Globus pallidus (tissue), 1 donor: Measurements from ENCODE around the gene CTXN1.
"Not testable (repeated sequence)": the region's sequence is repeated elsewhere in the genome, so short reads cannot be mapped to it uniquely, and the experiment has no call there.

ENCODE experiments used
- DNase-seq: peaks from one replicate; pipeline ENCODE4 v3.0.0-alpha.2; 2015; ENCODE audit warnings: low spot score

Gene CTXN1

GRCh38 chr19:7925171-7925851, 624 bp downstream of the CTXN1 start:
- DNase-seq: no peak

DNA sequence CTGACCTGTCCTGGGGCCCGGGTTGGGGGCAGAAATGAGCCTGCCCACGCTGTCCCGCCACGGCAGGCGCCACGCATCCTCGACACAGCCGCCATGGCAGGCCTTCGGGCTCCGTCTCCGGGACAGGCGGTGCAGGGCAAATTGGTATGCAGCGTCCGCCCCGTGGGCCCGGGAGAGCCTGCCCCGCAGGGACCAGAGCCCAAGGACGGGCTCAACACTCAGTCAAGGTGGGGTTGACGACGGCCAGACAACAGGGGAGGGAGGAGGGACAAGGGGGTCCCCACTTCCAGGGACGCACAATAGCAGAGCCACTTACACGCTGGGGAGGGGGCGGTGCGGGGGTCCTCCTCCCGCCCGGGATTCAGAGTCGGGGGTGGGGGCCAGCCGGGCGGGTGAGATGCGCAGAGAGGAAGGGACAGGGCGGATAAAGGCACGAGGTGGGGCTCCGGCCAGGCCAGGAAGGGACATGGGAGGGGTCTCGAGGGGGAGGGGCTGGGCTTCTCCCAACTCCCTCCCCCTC, 1.2 kb downstream of the CTXN1 start:
- DNase-seq: no peak

- DNase-seq: no peak
Measured at GRCh38 chr19:7924241-7924640, 1.7 kb downstream of the CTXN1 start.

DNA sequence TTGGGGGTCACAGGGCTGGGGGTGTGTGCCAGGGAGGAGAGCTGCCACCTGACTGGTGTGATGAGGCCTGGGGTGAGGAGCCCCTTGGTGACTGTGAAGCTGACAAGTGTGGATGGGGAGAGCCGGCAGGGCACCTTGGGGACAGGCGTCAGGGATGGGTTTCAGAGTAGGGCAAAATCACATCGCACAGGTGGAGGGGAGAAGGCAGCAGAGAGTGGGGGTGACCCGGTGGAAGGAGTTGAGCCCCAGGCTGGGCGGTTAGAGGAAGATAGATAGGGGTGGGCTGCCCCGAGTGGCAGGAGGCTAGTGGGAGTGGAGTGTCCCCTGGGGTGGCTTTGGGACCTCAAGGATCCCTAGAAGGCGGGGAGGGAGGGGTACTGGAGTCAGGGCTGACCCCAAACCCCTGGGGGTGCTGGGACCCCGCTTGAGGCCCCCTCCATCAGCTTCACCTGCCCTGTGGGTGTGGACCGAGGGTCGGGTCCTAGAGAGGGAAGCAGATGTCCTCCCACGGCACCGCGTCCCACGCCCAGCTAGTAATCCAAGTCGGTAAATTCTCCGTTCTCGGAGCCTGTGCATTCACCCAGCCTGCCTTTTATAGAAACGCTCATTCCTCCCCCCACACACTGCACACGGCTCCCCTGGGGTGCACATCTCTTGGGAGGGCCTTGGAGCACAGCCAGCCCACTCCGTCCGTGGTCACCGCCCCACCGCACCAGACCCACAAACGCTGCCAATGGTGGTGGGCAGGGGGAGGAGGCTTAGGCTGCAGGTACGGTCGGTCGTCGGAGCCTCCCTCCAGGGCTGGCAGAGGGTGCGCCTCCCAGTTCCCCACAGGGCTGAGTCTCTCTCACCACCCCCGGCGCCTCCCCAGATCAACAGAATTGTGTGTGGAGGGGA, 2.4 kb downstream of the CTXN1 start:
- DNase-seq: no peak

GRCh38 chr19:7922836-7923195, 3.1 kb downstream of the CTXN1 start:
- DNase-seq: no peak

- DNase-seq: no peak
Measured at GRCh38 chr19:7921967-7922835, 3.7 kb downstream of the CTXN1 start.

DNA sequence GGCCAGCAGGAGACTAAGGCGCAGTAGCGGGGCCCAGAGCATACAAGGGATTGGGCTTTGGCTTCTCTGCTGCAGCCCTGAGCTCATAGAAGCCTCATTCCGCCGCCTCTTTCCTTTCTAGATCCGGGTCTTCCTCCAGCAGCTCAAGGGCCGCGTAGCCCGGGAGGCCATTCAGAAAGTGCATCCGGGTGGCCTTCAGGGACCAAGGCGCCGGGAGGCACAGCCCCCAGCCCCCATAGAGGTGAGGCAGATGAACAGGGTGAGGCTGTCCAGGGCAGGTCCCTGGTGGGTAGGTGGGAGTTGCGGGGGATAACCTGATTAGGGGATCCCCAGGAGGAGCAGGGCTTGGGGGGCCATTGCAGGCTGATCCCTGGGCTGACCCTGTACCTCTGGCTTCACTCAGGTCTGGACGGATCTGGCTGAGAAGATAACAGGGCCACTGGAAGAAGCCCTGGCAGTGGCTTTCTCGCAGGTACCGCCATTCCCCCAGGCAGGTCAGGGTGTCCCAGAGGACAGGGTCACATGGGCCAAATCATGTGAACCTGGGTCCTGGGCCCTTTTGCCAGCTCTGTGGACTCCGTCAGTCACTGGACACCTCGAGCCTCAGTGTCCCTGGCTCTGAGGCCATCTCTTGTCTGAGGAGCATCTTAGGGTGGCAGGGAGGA, 4.5 kb downstream of the CTXN1 start:
- DNase-seq: no peak

DNA sequence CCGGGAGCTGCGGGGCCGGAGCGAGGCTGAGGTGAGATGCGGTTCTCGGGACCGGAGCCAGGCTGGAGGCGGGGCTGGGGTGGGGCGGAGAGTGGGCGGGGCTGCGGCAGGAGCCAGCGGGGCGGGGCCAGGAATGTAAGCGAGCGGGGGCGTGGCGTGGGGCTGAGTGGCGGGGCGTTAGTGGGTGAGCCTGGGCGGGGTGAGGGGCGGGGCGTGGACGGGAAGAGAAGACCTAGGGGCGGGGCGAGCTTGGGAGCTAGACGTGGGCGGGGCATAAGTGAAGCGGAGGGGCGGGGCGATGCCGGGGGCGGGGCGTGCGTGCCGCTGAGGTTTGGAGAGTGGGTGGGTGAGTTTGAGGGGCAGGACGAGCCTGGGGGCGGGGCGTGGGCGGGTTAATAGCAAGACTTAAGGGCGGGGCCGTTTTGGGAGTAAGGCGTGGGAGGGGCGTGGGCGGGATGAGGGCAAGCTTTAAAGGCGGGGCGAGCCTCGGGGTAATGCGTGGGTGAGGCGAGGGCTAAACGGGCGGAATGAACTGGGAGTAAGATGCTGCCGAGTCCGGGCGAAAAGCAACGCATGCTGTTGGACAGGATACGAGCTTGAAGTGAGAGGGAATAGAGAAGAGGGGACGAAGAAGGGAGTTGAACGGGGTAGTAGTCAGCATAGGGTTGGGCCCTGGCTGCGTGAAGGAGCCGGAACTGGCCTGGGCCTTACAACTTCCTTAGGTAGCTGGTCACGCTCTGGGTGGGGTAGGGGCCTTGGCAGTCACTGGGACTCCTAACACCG, 5.2 kb downstream of the CTXN1 start:
- peak; percentile 98 for DNase-seq

- peak; percentile 79 for DNase-seq
Measured at GRCh38 chr19:7919610-7920518, 6.1 kb downstream of the CTXN1 start, which contains the start of gene SNAPC2. Gene SNAPC2 (plus strand): TSS chr19:7920338. CDS start chr19:7920367, 29 bp downstream.

DNA sequence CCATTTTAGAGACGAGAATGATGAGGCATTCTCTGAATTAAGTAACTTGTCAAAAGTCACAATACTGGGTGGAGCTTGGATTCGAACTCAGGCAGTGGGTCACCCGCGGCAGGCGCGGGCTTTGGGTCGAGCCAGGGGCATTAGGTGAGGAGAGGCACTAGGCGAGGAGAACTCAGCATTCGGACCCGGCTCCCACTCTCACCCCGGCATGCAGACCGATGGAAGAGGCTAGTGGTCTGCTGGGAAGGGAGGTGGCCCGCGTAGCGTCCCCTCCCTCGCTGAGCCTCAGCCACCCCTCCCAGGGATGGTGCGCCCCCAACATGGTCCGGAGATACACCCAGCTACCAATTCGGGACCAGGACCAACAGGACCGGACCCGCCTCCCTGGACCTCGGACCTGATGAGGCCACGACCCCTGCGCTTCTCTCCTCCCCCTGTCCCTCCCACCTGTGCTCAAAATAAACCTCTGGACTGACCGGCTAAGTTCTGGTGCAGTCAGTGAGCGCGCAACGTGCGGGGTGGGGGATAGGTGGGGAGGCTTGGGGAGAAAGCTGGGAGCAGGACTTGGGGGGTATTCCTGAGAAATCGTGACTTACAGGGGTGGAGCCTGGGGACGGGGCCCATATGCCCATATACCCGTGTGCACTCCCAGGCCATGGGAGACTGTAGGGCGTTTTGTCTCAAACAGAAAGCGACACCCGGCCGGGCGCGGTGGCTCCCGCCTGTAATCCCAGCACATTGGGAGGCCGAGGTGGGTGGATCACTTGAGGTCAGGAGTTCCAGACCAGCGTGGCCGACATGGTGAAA, 7.1 kb downstream of the CTXN1 start:
- DNase-seq: no peak

DNA sequence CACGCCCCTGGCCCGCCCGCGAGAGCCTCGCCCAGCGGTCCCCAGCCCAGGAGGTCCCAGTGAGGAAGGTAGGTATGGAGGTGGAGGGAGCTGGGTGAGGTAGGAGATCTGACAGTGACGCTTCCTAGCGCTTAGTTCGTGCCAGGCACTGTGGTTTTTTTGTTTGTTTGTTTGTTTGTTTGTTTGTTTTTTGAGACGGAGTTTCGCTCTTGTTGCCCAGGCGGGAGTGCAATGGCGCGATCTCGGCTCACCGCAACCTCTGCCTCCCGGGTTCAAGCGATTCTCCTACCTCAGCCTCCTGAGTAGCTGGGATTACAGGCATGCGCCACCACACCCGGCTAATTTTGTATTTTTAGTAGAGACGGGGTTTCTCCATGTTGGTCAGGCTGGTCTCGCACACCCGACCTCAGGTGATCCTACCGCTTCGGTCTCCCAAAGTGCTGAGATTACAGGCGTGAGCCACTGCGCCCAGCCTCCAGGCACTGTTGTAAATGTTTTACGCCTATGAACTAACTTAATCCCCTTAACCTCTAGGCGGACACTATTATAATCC, 7.8 kb downstream of the CTXN1 start:
- not testable (repeated sequence) for DNase-seq

DNA sequence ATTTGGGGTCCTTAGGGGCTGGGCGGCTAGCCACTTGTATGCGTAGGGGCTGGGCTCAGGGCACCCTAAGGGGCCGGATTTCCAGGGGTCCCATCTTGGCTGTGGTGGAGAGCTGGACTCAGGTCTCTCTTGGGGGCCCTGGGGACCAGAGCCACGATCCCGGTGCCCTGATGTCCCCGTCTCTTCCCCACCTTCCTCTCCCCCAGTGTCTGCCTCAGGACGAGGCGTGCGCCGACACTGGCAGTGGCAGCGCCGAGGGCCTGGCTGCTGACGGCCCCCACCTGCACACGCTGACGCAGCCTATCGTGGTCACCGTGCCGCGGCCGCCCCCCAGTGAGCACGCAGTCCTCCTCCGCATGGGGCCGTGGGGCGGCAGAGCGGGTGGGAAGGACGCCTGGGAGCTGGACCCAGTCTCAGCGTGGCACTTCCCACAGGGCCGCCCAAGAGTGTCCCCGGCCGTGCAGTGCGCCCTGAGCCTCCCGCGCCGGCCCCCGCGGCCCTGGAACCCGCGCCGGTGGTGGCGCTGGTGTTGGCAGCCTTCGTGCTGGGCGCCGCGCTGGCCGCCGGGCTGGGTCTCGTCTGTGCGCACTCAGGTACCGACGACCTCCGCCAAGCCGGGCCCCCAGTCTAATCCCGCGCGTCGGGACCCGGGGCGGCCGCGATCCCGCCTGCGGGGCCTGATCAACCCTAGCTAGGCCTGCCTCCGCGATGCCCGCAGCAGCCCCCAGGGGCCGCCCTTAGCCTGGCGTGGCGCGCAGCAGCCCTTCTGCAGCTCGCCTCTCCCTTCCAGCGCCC, 8.5 kb downstream of the CTXN1 start:
- no peak for DNase-seq

GRCh38 chr19:7916955-7917266, 9.0 kb downstream of the CTXN1 start:
- DNase-seq: no peak

- DNase-seq: no peak
Measured at GRCh38 chr19:7916103-7916954, 9.6 kb downstream of the CTXN1 start.

DNA sequence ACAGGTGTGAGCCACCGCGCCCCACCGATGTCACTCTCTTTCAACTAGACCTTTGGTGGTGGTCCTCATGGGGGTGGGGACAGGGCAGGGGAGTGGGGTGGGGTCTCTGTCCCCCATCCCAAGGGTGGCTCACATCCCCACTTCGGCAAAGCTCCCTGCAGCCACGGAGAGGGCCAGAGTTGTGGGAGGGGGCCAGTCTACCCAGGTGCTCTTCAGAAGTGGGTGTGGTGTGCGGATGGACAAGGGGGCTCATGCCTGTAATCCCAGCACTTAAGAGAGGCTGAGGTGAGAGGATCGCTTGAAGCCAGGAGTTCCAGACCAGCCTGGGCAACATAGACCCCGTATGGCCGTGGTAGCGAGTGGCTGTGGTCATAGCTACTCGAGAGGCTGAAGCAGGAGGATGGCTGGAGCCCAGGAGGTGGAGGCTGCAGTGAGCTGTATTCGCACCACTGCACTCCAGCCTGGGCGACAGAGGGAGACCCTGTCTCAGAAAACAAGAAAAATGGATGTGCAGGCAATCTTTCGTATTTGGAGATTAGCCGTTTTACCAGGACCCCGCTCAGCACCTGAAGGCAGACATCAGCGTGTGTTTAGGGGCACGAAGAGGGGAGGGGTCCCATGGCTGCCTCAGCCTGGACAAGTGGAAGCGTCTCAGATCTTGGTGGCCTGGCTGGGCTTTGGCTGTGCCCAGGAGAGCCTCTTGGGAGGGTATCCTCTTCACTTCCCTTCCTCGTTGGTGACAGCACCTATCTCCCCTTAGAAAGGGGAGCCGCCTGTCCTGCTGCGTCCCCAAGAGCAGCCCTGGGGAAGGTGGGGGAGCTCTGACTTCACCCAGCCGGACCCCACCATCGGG, 10.5 kb downstream of the CTXN1 start:
- no peak for DNase-seq

GRCh38 chr19:7914598-7915045, 11.3 kb downstream of the CTXN1 start, which contains the start of gene TGFBR3L:
Gene TGFBR3L (plus strand): TSS chr19:7914830.
- no peak for DNase-seq
